Natural killer cell (primary cell): ENCODE measurements around the gene ATP2B2. TPM values are rescaled to one million over a fixed set of nuclear protein-coding genes. Genes with fewer than 3 reads are reported as not detected.
A peak's percentile ranks its signal among the peaks of the same experiment; 100 is the strongest.

Source experiments
- ATAC-seq, 3 donors: fragments of 150-1000 bp in 2 of 3; fragments of 200-7000 bp in 1 of 3; cut with Tn5 transposase; 1 replicate in 1 of 3; 2 replicates in 2 of 3; pipeline ENCODE4 v1.10.0; 2021; ENCODE audit warnings: mild to moderate bottlenecking in 2 of 3, moderate library complexity in 2 of 3
- DNase-seq, 2 donors: peaks; one replicate each; pipeline versions ENCODE4 v3.0.0 to v3.0.0-alpha.2; 2013 to 2021; ENCODE audit warnings: mixed read lengths in 1 of 2
- H3K27ac ChIP-seq: one replicate; pipeline ENCODE4 v1.5.1; 2013; ENCODE audit warnings: mild to moderate bottlenecking, low read length
- H3K27me3 ChIP-seq: one replicate; pipeline ENCODE4 v1.6.1; 2013; ENCODE audit warnings: low read length; ENCODE audit not compliant: control insufficient read depth, insufficient read depth
- H3K36me3 ChIP-seq: one replicate; pipeline ENCODE4 v1.6.1; 2013; ENCODE audit warnings: low read length; ENCODE audit not compliant: control insufficient read depth, insufficient read depth
- H3K4me1 ChIP-seq: one replicate; pipeline ENCODE4 v1.6.1; 2013; ENCODE audit warnings: low read length; ENCODE audit not compliant: control insufficient read depth, insufficient read depth
- H3K4me3 ChIP-seq: one replicate; pipeline ENCODE4 v1.5.1; 2013; ENCODE audit warnings: low read length
- H3K9me3 ChIP-seq: one replicate; pipeline ENCODE4 v1.6.1; 2013; ENCODE audit warnings: low read length; ENCODE audit not compliant: control insufficient read depth, insufficient read depth
- H3K27ac Mint-ChIP-seq, 2 donors: one replicate each; pipeline ENCODE4 v1.8.0; 2022; ENCODE audit warnings: mild to moderate bottlenecking in 2 of 2, mixed read lengths in 2 of 2, moderate library complexity in 1 of 2
- H3K27me3 Mint-ChIP-seq, 2 donors: one replicate each; pipeline ENCODE4 v1.8.0; 2022; ENCODE audit warnings: low read depth in 2 of 2, mixed read lengths in 2 of 2
- H3K36me3 Mint-ChIP-seq: one replicate; pipeline ENCODE4 v1.8.0; 2022; ENCODE audit warnings: mixed read lengths
- H3K4me1 Mint-ChIP-seq, 2 donors: one replicate each; pipeline ENCODE4 v1.8.0; 2022; ENCODE audit warnings: mixed read lengths in 2 of 2
- H3K4me3 Mint-ChIP-seq: one replicate; pipeline ENCODE4 v1.8.0; 2022; ENCODE audit warnings: mild to moderate bottlenecking, moderate library complexity, mixed read lengths
- H3K9me3 Mint-ChIP-seq, 2 donors: one replicate each; pipeline ENCODE4 v1.8.0; 2022; ENCODE audit warnings: mixed read lengths in 2 of 2
- WGBS: methylation state at CpG from one replicate; pipeline ENCODE4 v1.1.7; 2013; ENCODE audit warnings: missing lambda C conversion rate; ENCODE audit not compliant: insufficient coverage; 5-methylcytosine and 5-hydroxymethylcytosine counted together
- intact Hi-C: fragments of 100-400 bp; cut with micrococcal nuclease; formaldehyde crosslinking; loops from one replicate; pipeline ENCODE4 v1.14.2; 2022
- total RNA-seq, 4 donors: library from RNA; stranded (reverse); fragments of 120-200 nt in 1 of 4; gene quantifications; one replicate each; pipeline versions ENCODE4 v1.2.3 to v1.2.4, GENCODE V29; 2013 to 2022
- TF ChIP-seq, protein P1 (sequence below): fragments of 200-600 bp; IDR thresholded peaks from one replicate; pipeline ENCODE4 v1.8.0; 2022; ENCODE audit warnings: antibody characterized with exemption

ATP2B2 gene
- total RNA-seq, 3 donors from 2014 or later (not counting 1 experiment from before 2014, with no cell fraction given), result not detected

DNA sequence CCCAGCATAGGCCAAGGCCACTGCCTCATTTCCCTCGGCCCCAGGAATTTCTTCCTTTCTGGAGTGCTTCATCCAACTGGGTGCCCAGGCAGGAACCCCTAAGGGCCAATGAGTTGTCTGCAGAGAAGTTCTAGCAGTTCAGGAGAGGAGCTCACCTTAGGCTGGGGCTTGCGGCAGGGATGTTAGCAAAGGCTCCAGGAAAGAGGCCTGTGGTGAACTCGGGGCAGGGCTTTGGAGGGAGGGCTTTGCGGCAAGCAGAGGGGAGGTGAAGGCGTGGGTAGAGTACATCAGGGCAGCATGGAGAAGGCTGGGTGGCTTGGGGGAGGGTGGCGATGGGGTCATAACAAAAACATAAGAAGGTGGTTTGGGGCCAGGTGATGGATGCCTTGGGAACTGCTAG lies 213.7 kb downstream of the ATP2B2 start:
- no peaks in the 10 kb centered on the region for H3K9me3 Mint-ChIP-seq
- peaks cover 15 to 18% of the 10 kb centered on the region in 2 donors for H3K4me1 Mint-ChIP-seq
- no peaks in the 10 kb centered on the region for H3K36me3 Mint-ChIP-seq
- 89% methylated on average over 6 of the region's 6 CpGs for WGBS
- intact Hi-C loops, result no loop called here
- Histone ChIP-seq H3K4me1 (peaks cover 21% of the 10 kb centered on the region), H3K27me3 (no peaks in the 10 kb centered on the region), H3K9me3 (no peaks in the 10 kb centered on the region), H3K27ac (no peak overlapping the region), H3K4me3 (no peak overlapping the region), H3K36me3 (peaks cover 30% of the 10 kb centered on the region)
- DNase-seq, result no peak
- H3K27me3 Mint-ChIP-seq, result no peaks in the 10 kb centered on the region
- no peak overlapping the region for H3K4me3 Mint-ChIP-seq
- TF ChIP-seq, protein P1, sequence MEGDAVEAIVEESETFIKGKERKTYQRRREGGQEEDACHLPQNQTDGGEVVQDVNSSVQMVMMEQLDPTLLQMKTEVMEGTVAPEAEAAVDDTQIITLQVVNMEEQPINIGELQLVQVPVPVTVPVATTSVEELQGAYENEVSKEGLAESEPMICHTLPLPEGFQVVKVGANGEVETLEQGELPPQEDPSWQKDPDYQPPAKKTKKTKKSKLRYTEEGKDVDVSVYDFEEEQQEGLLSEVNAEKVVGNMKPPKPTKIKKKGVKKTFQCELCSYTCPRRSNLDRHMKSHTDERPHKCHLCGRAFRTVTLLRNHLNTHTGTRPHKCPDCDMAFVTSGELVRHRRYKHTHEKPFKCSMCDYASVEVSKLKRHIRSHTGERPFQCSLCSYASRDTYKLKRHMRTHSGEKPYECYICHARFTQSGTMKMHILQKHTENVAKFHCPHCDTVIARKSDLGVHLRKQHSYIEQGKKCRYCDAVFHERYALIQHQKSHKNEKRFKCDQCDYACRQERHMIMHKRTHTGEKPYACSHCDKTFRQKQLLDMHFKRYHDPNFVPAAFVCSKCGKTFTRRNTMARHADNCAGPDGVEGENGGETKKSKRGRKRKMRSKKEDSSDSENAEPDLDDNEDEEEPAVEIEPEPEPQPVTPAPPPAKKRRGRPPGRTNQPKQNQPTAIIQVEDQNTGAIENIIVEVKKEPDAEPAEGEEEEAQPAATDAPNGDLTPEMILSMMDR, result no peak
- no peak for ATAC-seq
- H3K27ac Mint-ChIP-seq, result peak overlapping the region in 1 of 2 donors; percentile 83

DNA sequence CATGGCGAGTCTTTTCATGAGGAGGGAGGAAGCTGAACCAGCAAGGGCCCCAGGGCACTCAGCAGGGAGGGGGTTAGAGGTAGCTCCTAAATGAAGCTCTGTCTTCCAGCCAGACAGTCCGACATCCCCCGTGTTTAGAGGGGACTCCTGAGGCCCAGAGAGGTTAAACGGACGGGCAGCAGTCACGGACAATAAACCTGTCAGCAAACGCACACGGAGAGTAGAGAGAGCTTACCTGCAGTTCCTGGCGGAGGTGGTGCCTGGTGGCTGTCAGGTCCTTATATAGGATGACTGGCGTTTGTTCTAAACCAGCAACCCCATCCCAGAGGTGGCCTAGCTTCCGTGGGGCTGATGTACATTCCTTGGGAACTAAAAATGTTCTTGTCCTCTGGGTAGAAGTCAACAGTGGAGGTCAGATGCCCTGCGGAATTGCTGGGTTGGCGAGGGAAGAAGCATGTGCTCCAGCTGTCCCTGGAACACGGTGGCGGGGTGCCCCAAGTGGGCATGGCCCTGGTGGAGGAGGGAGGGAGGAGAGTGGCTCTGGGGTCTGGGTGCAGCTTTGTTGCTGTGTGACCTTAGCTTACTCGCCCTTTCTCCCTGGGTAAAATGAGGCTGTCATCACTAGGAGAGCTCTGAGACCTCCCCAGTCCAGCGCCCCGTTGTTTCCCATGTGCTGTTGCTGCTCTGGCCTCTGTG lies 214.8 kb downstream of the ATP2B2 start:
- H3K4me1 ChIP-seq, result peaks cover 21% of the 10 kb centered on the region
- Mint-ChIP-seq H3K9me3 (no peaks in the 10 kb centered on the region), H3K4me3 (no peak overlapping the region), H3K27me3 (no peaks in the 10 kb centered on the region), H3K4me1 (peaks cover 15 to 18% of the 10 kb centered on the region in 2 donors), H3K27ac (no peak overlapping the region), H3K36me3 (no peaks in the 10 kb centered on the region)
- no peak overlapping the region for H3K27ac ChIP-seq
- ATAC-seq (no peak), DNase-seq (no peak)
- no peaks in the 10 kb centered on the region for H3K9me3 ChIP-seq
- no peaks in the 10 kb centered on the region for H3K27me3 ChIP-seq
- intact Hi-C loops, result no loop called here
- WGBS, result 96% methylated on average over 18 of the region's 18 CpGs
- H3K36me3 ChIP-seq, result peaks cover 34% of the 10 kb centered on the region
- TF ChIP-seq, protein P1, result no peak
- H3K4me3 ChIP-seq, result no peak overlapping the region

DNA sequence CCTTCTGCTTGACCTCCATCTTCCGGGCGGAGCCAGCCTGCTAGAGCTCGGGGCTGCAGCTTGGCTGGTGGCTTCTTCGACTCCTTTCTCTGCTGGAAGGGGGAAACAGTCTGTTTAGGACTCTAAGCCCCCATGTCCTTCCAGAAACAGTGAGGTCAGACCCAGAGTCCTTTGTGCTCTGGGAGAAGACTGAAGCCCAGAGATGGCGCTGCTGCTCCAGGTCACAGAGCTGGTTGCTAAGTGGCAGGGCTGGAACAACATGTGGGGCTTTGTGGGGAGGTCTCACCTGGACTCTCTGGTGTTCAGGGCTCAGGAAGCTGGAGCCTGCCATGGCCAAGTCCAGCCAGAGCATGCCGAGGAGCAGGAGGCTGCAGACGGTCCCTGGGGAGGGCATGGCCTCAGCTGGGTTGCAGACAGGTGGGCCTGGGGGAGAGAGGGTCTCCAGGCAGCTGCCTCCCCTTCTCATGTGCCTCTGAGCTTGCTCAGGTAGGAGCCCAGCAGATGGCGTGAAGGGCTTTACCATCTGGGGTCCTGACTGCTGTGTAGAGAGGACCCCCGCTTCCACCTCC lies 215.5 kb downstream of the ATP2B2 start:
- TF ChIP-seq, protein P1, result no peak
- ATAC-seq (no peak), DNase-seq (no peak)
- H3K9me3 Mint-ChIP-seq, result no peaks in the 10 kb centered on the region
- Histone ChIP-seq H3K4me3 (no peak overlapping the region), H3K9me3 (no peaks in the 10 kb centered on the region), H3K27me3 (no peaks in the 10 kb centered on the region), H3K4me1 (peaks cover 22% of the 10 kb centered on the region), H3K36me3 (peaks cover 35% of the 10 kb centered on the region), H3K27ac (no peak overlapping the region)
- 94% methylated on average over 9 of the region's 9 CpGs for WGBS
- no peak overlapping the region for H3K4me3 Mint-ChIP-seq
- no peaks in the 10 kb centered on the region for H3K36me3 Mint-ChIP-seq
- intact Hi-C loops, result no loop called here
- no peaks in the 10 kb centered on the region for H3K27me3 Mint-ChIP-seq
- H3K4me1 Mint-ChIP-seq, result peaks cover 20 to 25% of the 10 kb centered on the region in 2 donors
- no peak overlapping the region for H3K27ac Mint-ChIP-seq
